NCI-H82 treated with DMSO at 0.1 percent for 48 hours (cell line): ENCODE results near the gene ACVRL1.

Experiments used
- DNase-seq: peaks from one replicate; lab custom pipeline; 2025; ENCODE audit not compliant: unreplicated experiment; lab: John Stamatoyannopoulos, UW

Gene ACVRL1

DNA sequence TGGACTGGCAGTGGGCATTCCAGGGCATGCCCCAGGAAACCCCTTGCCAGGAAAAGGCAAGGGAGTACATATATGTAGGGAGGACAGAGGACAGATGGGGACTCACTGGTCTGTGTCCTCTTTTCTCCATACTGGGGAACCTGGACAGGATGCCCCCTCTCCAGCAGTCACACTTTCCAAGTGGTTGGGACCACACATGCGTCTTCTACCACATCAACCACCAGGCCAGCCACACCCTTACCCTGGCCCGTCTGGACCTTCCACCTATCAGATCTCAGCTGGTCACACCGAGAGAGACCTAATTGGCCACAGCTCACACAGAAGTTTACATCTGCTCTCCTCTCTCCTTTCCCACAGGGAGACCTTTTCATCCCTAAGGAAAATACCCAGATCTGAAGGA lies 11.1 kb upstream of the ACVRL1 start:
- DNase-seq: no peak

DNA sequence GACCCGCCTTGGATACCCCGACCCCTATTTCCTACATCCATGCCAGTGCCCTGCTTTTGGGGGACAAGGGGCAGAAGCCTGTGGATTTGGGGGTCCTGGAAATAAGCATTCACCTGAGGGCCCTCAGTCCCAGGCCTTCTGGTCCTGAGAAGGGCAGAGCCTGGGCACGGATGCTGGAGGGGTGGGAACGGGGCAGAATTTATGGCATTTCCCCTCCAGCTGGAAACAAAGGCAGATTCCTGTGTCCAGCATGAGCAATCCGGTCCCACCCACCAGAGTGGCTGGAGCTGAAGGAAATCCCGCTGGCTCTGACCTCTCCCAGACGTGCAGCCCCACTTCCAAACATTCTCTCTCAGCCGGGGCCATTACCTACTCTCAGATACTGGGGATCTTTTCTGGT lies 10.1 kb upstream of the ACVRL1 start:
- no peak for DNase-seq

DNA sequence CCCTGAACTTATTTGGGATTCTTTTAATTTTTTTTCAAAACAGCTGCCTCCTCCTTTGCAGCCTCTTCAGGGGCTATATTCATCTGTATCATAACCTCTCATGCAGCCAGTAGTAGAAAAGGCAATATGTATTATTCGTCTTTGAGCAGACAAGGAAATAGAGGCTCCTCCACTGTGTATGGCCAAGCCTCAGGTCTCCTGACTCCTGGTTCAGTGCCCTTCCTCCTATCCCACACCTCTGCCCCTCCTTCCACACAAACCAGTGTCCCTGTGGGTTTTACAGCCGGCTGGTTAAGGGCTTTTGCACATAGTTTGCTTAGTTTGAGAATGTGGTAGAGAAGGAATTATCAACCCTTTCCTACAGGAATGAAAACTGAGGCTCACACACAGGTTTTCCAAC lies 8.8 kb upstream of the ACVRL1 start:
- DNase-seq: no peak

DNA sequence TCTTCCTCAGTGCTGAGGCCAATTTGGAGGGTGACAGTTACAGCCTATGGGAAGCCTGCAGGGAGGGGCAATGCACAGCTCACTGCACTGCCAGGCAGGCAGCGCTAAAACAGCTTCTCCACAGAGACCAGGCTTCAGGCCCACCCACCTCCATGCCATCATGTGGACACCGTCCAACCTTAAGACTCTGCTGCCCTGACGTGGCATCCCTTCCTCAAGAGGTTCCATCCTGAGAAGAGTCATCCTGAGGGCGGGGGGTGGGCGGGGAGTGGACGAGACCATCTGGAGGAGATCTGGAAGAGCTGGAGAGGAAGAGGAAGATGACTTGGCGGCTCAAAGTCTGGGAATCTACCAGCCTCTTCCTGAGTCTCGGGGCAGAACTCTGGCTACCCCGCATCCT lies 8.4 kb upstream of the ACVRL1 start:
- no peak for DNase-seq

DNA sequence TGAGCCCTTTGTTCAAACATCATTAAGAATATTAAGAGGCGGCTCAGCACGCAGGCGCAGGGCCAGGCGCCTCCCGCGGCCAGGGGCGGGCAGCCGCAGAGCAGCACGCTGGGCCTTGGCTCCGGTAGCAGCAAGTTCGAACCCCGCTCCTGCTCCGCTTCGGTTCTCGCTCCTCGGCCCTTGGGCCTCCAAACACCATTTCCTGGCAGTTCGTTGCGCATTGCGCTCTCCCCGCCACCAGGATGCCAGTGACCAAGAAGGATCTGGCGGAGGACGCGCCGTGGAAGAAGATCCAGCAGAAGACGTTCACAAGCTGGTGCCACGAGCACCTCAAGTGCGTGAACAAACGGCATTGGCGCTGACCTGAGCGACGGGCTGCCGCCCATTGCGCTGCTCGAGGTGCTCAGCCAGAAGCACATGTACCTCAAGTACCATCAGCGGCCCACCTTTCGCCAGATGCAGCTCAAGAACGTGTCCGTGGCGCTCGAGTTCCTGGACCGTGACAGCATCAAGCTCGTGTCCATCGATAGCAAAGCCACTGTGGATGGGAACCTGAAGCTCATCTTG lies 6.9 kb upstream of the ACVRL1 start:
- DNase-seq: no peak

DNA sequence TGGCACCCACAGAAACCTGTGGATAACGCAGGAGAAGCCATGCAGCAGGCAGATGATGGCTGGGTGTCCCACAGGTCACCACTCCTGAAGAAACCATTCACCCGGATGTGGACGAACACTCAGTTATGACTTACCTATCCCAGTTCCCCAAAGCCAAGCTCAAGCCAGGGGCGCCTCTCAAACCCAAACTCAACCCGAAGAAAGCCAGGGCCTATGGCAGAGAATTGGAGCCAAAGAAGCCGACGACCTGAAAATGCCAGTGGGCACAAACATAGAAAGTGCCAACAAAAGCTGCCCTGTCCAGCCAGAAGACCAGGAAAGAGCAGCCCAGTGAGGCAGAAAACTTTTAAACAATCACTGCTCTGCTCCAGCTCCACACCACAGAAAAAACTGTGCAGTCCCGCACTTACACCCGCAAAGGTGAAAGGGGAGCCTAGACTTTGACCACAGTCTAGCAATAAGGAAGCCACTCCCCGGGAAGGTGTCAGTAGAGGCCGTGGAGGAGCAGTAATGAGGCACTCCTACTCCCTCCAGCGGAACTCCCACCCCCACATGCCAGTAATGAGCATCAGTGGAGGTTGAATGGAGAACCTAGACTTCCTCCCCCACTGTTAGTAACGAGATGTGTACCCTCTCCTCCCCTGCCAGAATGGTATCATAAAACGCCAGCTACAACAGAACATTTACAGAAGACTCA lies 6.0 kb upstream of the ACVRL1 start:
- no peak for DNase-seq

DNA sequence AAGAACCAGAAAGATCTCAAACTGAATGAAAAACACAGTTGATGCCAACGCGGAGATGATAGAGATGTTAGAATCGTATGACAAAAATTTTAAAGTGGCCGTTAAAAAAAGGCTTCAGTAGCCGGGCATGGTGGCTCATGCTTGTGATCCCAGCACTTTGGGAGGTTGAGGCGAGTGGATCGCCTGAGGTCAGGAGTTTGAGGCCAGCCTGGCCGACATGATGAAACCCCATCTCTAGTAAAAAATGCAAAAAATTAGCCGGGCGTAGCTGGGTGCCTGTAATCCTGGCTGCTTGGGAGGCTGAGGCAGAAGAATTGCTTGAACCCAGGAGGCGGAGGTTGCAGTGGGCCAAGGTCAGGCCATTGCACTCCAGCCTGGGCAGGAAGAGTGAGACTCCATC lies 5.4 kb upstream of the ACVRL1 start:
- DNase-seq: no peak

DNA sequence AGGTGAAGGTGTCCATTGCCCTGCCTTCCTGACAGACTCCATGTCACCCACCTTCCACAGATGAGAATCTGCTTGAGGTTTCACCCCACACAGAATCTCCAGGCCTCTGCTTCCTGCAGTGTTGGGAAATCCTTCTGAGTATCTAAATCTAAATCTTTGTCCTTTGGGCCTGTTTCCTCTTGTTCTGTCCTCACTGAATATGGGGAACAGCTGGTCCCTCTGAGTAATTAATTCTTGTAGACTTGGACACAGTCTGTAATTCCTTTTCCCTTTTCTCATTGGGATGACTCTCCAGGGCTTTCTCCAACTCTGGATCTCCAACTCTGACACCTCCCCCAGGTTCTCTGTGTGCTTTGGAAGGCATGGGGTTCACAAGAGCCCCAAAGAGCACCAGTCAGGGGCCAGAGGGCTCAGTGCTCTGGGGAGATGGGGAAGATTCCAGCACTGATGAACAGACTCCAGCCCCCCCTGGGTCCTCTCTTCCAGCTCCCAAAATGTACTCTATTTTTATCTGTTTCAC lies 2.3 kb upstream of the ACVRL1 start:
- no peak for DNase-seq

DNA sequence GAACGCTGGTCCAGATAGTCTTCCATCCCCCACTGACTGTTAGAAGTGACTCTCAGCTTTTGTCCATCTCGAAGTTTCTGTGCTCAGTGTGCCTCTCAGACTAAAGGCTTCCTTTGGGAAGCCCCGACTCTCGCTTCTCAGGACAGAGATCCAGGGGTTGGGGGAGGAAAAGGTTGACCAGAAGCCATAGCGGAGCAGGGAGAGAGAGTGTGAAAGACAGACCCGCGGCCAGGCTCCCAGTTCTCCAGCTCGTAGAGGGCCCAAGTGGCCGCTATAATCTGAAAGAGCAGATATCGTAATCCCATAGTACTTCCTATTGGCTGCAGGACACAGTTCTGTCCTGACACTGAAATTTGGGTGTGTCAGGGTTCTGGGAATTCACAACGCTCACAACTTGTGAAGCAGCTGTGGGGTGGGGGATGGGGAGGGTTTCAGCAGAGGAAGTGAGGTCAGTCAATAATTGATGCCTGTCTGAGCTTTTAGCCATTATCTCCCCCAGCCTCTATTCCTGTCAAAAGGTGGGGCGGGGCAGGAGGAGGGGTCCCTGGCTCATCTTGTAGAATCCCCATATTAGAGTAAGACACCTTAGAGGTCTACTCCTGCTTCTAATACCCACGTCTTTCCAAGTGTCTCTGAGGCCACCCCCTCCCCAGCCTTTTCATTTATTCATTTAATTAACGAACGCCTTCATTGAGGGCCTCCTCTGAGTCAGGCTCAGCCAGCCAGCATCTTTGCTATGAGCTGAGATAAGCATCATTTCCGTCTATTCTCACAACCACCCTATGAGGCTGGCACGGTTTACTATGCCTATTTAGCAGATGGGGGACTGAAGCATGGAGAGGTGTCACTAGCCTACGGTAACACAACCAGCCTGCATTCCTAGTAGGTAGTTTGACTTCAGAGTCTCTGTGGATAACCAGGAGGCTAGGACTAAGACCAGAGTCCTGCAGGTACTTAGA lies 1.6 kb upstream of the ACVRL1 start:
- no peak for DNase-seq

DNA sequence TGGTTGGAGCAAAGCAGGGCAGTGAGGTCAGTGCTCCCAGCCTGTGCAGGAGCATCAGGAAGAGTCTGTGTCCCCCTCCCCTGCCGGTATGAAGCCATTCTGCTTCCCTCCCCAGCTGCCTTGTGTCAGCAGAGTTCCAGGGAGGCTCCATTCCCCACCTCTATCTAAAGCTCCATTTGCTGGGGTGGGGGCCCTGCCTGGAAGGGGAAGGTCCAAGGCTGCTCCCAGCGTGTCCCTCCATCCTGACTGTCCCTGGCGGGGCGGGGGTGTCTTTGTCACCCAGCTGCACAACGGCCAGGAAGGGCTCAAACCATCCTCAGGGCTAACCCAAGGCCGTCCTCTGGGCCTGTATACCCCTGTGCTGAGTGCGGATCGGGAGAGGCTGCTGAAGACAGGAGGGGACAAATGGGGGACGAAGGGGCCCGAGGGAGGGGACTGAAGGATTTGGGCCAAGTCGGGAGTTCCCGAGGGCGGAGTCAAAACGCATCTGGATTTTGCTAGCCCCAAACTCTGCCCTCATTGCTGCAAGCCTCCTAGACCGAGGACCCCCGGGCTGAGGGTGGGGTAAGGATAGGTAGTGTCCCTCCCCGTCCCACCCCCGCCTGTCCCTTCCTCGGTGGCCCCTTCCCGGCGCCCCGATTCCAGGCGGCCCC lies 748 bp upstream of the ACVRL1 start:
- no peak for DNase-seq

DNA sequence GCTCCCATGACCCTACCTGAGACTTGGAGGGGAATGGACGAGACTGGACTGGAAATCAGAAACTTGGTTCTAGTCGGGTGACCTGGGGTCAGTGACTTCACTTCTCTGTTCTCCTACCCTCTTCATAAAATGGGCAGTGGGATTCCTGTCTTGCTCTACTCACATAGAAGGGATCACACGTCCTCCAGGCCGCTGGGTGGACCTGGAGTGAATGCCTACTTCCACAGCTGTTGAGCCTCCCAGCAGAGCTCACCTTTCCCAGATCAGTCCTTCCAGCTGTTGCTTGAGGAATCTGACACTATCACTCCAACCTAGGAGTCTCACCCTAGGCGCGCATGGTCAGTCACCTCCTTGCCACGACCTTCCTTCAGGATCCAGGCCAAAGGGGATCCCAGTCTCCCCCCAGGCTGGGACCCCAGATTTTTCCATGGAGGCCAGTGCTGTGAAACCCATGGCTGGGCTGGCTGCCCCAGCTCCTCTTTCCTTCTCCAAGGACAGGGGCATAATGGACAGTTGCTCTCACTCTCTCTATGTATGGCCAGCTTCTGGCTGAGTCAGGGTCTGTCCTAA lies 637 bp downstream of the ACVRL1 start:
- DNase-seq: no peak

DNA sequence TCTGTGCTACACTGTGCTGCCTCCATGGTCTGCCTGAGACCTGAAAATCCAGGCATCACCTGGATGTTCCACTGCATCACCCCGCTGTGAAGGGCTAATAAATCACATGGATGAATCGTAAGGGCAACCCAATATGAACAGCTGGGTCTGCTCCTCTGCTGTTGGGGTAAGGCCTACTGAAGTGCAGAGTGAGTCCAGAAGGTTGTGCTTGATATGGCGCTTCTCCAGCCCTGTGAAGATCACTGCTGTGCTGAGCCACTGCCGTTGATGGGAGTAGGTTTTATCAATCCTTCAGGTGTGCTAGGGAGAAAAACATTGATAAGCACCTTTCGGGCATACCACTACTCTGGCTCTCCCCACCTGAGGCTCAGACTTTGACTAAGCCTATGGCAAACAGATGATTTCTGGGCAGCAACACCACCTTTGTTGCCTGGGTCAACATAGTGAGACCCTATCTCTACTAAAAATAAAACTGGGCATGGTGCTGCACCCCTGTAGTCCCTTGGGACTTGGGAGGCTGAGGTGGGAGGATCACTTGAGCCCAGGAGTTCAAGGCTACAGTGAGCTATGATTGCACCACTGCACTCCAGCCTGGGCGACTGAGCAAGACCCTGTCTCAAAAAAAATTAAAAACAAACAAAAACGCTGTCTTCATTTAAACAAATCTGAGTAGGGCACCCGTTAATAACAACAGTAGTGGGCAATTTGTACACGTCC lies 1.7 kb downstream of the ACVRL1 start:
- no peak for DNase-seq

DNA sequence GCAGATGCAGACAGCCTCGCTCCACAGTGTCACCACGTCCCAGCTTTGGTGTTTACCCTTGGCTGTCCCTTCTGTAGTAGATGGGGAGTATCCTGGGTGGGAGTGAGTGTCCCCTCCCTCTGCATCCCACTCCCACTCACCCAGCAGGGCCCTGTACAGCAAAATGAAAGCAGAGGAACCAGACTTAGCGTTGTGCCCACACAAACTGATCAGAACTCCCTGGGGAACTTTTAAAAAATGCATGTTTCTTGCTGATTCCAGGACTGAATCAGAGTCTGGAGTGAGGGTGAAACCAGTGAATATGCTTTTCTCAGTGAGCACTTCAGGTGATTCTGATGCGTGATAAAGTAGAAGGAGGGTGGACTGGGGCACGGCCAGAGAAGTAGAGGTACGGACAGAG lies 2.9 kb downstream of the ACVRL1 start:
- DNase-seq: no peak

DNA sequence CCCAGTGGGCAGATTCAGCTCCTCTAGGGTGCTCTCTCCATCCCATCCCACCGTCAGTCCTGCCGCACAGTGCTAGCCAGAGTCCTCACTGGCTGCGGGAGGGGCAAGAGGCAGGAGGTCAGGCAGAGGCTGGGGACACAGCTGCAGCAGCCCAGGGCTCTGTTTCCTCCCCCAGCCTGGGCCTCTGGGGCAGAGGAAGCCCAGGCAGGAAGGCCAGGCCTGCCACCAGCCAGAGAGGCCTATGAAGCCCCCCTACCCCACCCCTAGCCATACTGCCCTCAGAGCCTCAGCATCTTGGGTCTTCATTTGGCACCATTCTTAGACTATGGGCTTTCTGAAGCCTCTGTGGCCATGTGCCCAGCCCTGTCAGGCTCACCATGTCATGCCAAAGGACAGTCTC lies 3.4 kb downstream of the ACVRL1 start:
- DNase-seq: no peak

DNA sequence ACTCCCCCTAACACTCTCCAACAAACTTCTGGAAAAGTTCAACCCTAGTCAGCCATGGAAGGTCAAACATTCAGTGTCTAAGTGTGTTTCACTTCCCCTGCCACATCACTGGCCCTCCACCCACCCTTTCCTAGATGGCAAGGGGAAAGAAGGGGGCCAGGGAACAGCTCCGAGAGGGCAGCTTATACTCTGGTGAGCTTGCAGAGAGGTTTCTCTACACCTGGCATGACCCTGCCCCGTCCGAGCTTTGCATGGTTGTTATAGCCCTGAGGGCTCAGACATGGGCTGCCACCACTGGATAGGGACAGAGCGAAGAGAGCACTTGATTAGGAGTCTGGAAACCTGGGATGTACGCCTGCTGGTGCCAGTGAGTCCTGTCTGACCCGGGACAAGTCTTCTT lies 4.0 kb downstream of the ACVRL1 start:
- DNase-seq: no peak

DNA sequence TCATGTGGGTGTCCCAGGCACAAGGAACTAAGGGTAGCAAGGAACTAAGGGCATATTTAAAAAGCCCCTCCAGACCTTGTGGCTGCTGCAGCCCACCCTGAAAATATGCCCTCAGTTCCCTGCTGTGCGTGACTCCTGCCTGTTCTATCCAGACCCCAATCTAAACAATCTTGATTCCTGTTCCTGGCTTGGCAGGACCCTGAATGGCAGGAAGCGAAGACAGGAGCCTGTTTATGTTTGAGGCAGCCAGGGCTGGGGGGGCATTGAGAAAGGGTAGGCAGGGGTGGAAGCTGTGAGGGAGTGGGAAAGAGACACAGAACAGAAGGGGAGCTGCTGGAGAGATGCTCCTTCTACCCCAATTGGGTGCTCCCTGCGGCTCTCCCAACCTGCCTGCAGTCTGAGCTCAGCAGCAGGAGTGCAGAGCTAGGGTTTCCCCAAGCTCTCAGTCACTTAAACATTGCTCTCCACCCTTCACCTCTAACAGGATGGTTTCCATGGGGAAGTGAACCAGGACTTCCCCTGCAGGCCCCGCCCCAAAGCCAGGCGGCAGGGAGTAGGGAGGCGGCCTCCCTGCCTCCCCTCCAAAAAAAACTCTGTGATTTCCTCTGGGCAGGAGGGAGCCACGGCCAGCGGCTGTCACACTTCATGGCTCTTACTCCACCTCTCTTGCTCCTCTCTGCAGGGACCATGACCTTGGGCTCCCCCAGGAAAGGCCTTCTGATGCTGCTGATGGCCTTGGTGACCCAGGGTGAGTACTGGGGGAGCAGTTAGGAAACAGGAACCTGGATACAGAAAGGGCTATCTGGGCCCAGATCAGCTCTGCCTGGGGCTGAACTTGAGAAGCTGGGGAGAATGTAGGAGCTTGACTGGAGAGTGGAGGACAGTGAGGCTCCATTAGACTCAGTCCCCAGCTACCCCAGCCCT lies 4.7 kb downstream of the ACVRL1 start:
- no peak for DNase-seq

DNA sequence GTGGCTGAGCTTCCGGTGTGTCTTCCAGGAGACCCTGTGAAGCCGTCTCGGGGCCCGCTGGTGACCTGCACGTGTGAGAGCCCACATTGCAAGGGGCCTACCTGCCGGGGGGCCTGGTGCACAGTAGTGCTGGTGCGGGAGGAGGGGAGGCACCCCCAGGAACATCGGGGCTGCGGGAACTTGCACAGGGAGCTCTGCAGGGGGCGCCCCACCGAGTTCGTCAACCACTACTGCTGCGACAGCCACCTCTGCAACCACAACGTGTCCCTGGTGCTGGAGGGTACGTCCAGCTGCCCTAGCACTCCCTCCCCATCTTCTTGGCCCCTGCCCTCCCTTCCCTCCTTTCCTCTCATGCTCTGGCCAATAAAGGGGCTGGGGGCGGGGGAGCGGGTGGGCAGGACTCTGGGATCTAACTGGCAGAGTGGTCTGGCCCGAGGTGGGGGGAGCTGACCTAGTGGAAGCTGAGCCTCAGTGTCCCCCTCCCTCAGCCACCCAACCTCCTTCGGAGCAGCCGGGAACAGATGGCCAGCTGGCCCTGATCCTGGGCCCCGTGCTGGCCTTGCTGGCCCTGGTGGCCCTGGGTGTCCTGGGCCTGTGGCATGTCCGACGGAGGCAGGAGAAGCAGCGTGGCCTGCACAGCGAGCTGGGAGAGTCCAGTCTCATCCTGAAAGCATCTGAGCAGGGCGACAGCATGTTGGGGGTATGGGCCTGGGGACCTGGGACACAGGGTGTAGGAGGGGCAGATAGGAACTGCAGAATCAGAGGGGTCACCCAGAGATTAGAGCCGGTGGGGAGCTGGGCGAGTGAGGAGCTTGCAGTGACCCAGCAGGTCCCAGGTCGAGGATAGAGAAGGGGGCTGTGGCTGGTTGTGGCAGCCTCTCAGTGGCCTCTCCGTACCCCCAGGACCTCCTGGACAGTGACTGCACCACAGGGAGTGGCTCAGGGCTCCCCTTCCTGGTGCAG lies 6.0 kb downstream of the ACVRL1 start:
- no peak for DNase-seq
